Neuronal stem cell (in vitro differentiated cells): ENCODE measurements around the gene GNRH2.
"Not testable (repeated sequence)": the region's sequence is repeated elsewhere in the genome, so short reads cannot be mapped to it uniquely, and the experiment has no call there.

Source experiments
- DNase-seq: peaks from one replicate; pipeline ENCODE4 v3.0.0-alpha.2; 2013; ENCODE audit warnings: low spot score
- H2AFZ ChIP-seq: one replicate; pipeline ENCODE4 v1.6.1; 2013; ENCODE audit warnings: mild to moderate bottlenecking, low read length, inconsistent platforms
- H2AK5ac ChIP-seq: 2 replicates; pipeline ENCODE4 v1.6.1; 2013; ENCODE audit warnings: low read depth, mild to moderate bottlenecking, inconsistent platforms, low read length, moderate library complexity, mixed read lengths
- H2BK120ac ChIP-seq: 2 replicates; pipeline ENCODE4 v1.6.1; 2013; ENCODE audit warnings: low read depth, mild to moderate bottlenecking, inconsistent platforms, low read length, moderate library complexity, mixed read lengths
- H2BK12ac ChIP-seq: one replicate; pipeline ENCODE4 v1.6.1; 2013; ENCODE audit warnings: low read length, inconsistent platforms
- H2BK15ac ChIP-seq: 2 replicates; pipeline ENCODE4 v1.6.1; 2013; ENCODE audit warnings: mild to moderate bottlenecking, low read length, inconsistent platforms, mixed read lengths
- H2BK5ac ChIP-seq: one replicate; pipeline ENCODE4 v1.6.1; 2013; ENCODE audit warnings: inconsistent platforms, mild to moderate bottlenecking, low read length, moderate library complexity
- H3K14ac ChIP-seq: one replicate; pipeline ENCODE4 v1.6.1; 2013; ENCODE audit warnings: low read length, inconsistent platforms
- H3K18ac ChIP-seq: 2 replicates; pipeline ENCODE4 v1.6.1; 2013; ENCODE audit warnings: low read length, inconsistent platforms
- H3K23ac ChIP-seq: 2 replicates; pipeline ENCODE4 v1.6.1; 2013; ENCODE audit warnings: low read depth, mild to moderate bottlenecking, mixed read lengths, low read length, inconsistent platforms; ENCODE audit not compliant: poor library complexity
- H3K27ac ChIP-seq: replicated peaks from 3 replicates; pipeline ENCODE4 v1.5.1; 2013; ENCODE audit warnings: low read length, inconsistent platforms
- H3K27me3 ChIP-seq, 3 experiments: 2 replicates each; pipeline ENCODE4 v1.6.1; 2013; ENCODE audit warnings: low read length in 3 of 3, mild to moderate bottlenecking in 2 of 3, inconsistent platforms in 1 of 3, low read depth in 1 of 3, mixed read lengths in 1 of 3, moderate library complexity in 1 of 3; ENCODE audit not compliant: control insufficient read depth in 3 of 3, insufficient read depth in 3 of 3
- H3K36me3 ChIP-seq, 2 donors: replicated peaks in 1 of 2; 2 replicates each; pipeline ENCODE4 v1.6.1; 2013; ENCODE audit warnings: low read length in 2 of 2; ENCODE audit not compliant: control insufficient read depth in 2 of 2, insufficient read depth in 2 of 2
- H3K4ac ChIP-seq: 2 replicates; pipeline ENCODE4 v1.6.1; 2013; ENCODE audit warnings: inconsistent platforms, mild to moderate bottlenecking, low read length, moderate library complexity
- H3K4me1 ChIP-seq, 2 donors: 1 replicate in 1 of 2; 2 replicates in 1 of 2; pipeline ENCODE4 v1.6.1; 2013; ENCODE audit warnings: low read length in 2 of 2, low read depth in 1 of 2; ENCODE audit not compliant: control insufficient read depth in 2 of 2, insufficient read depth in 1 of 2
- H3K4me2 ChIP-seq: one replicate; pipeline ENCODE4 v1.6.1; 2013; ENCODE audit warnings: mild to moderate bottlenecking, low read length, inconsistent platforms; ENCODE audit not compliant: insufficient read depth, poor library complexity, severe bottlenecking
- H3K4me3 ChIP-seq, 2 donors: 2 replicates each; pipeline ENCODE4 v1.5.1; 2013; ENCODE audit warnings: low read length in 2 of 2, mild to moderate bottlenecking in 2 of 2, inconsistent platforms in 1 of 2, moderate library complexity in 1 of 2
- H3K79me1 ChIP-seq: one replicate; pipeline ENCODE4 v1.6.1; 2013; ENCODE audit warnings: low read depth, mild to moderate bottlenecking, inconsistent platforms, low read length, moderate library complexity
- H3K9ac ChIP-seq: one replicate; pipeline ENCODE4 v1.6.1; 2013; ENCODE audit warnings: mild to moderate bottlenecking, low read depth, low read length, inconsistent platforms; ENCODE audit not compliant: poor library complexity
- H3K9me3 ChIP-seq, 2 donors: replicated peaks in 1 of 2; 2 replicates each; pipeline versions ENCODE3 to v1.6.1; 2013; ENCODE audit warnings: low read length in 2 of 2, mild to moderate bottlenecking in 2 of 2, inconsistent platforms in 1 of 2, low read depth in 1 of 2, mixed read lengths in 1 of 2, moderate library complexity in 1 of 2; ENCODE audit not compliant: control insufficient read depth in 2 of 2, insufficient read depth in 1 of 2
- H4K8ac ChIP-seq: one replicate; pipeline ENCODE4 v1.6.1; 2013; ENCODE audit warnings: low read depth, mild to moderate bottlenecking, inconsistent platforms, low read length, moderate library complexity
- H4K91ac ChIP-seq: one replicate; pipeline ENCODE4 v1.6.1; 2013; ENCODE audit warnings: low read length, low read depth, mild to moderate bottlenecking, inconsistent platforms; ENCODE audit not compliant: poor library complexity
- WGBS, 2 donors: extraction: QIAGEN DNeasy Blood & Tissue Kit; methylation state at CpG; one replicate each; pipeline ENCODE4 v1.1.7; 2013; ENCODE audit warnings: missing lambda C conversion rate in 2 of 2, mixed read lengths in 1 of 2; ENCODE audit not compliant: insufficient read length in 2 of 2, insufficient replicate concordance in 1 of 2; ENCODE audit errors: extremely low coverage in 2 of 2; 5-methylcytosine and 5-hydroxymethylcytosine counted together

Gene GNRH2

GRCh38 chr20:3071266-3071609 lies 27.8 kb downstream of the GNRH2 start:
- Histone ChIP-seq H3K4me1 (peaks cover 0 to 12% of the 10 kb centered on the region in 2 donors), H2BK5ac (no peak overlapping the region), H3K36me3 (no peaks in the 10 kb centered on the region), H3K18ac (no peak overlapping the region), H4K91ac (no peak overlapping the region), H3K9me3 (no peaks in the 10 kb centered on the region), H3K4me2 (peak overlapping the region; percentile 64), H3K79me1 (peaks cover 3% of the 10 kb centered on the region), H2AFZ (no peak overlapping the region), H4K8ac (peak overlapping the region; percentile 23), H2AK5ac (peak overlapping the region; percentile 63), H3K4ac (no peak overlapping the region), H3K4me3 (no peak overlapping the region), H2BK15ac (no peak overlapping the region), H2BK12ac (no peak overlapping the region), H3K14ac (peak overlapping the region; percentile 83), H2BK120ac (no peak overlapping the region), H3K23ac (no peak overlapping the region), H3K9ac (peak overlapping the region; percentile 35), H3K27ac (no peak overlapping the region), H3K27me3 (peaks cover 9 to 25% (median 10%) of the 10 kb centered on the region in 3 experiments)
- no CpG with 5 or more reads among the region's 16 CpGs for WGBS, 2 donors
- DNase-seq: no peak

- H3K9me3 ChIP-seq: no peaks in the 10 kb centered on the region
- no peak within 1 kb of the TSS for H2BK15ac ChIP-seq
- WGBS, 2 donors: no CpG with 5 or more reads among the region's 95 CpGs
- DNase-seq: no peak
- H3K18ac ChIP-seq: peak within 1 kb of the TSS; percentile 86
- no peak within 1 kb of the TSS for H3K23ac ChIP-seq
- H2BK12ac ChIP-seq: no peak within 1 kb of the TSS
- peak within 1 kb of the TSS; percentile 35 for H3K9ac ChIP-seq
- H3K4ac ChIP-seq: no peak within 1 kb of the TSS
- H3K4me1 ChIP-seq: peaks cover 0 to 12% of the 10 kb centered on the region in 2 donors
- no peak within 1 kb of the TSS for H2BK5ac ChIP-seq
- H4K91ac ChIP-seq: no peak within 1 kb of the TSS
- peak within 1 kb of the TSS in 1 of 2 donors; percentile 74 for H3K4me3 ChIP-seq
- peak within 1 kb of the TSS; percentile 87 for H2AFZ ChIP-seq
- H3K4me2 ChIP-seq: peak within 1 kb of the TSS; percentile 64
- H3K79me1 ChIP-seq: peaks cover 3% of the 10 kb centered on the region
- no peak within 1 kb of the TSS for H2BK120ac ChIP-seq
- H3K27me3 ChIP-seq: peaks cover 9 to 25% (median 10%) of the 10 kb centered on the region in 3 experiments
- no peak within 1 kb of the TSS for H3K27ac ChIP-seq
- peak within 1 kb of the TSS; percentile 83 for H3K14ac ChIP-seq
- H3K36me3 ChIP-seq: no peaks in the 10 kb centered on the region
- H2AK5ac ChIP-seq: peak within 1 kb of the TSS; percentile 63
- H4K8ac ChIP-seq: peak within 1 kb of the TSS; percentile 23
Observed at GRCh38 chr20:3071610-3072529, 28.4 kb downstream of the GNRH2 start, which contains the start of gene OXT. Gene OXT (plus strand): TSS chr20:3071620. CDS start chr20:3071656, 36 bp downstream.

GRCh38 chr20:3072530-3073250 lies 29.3 kb downstream of the GNRH2 start:
- H2AFZ ChIP-seq: peak overlapping the region; percentile 87
- no peaks in the 10 kb centered on the region for H3K36me3 ChIP-seq
- no CpG with 5 or more reads among the region's 22 CpGs for WGBS, 2 donors
- peaks cover 10 to 25% (median 10%) of the 10 kb centered on the region in 3 experiments for H3K27me3 ChIP-seq
- H3K4ac ChIP-seq: no peak overlapping the region
- H3K9ac ChIP-seq: no peak overlapping the region
- H3K79me1 ChIP-seq: peaks cover 3% of the 10 kb centered on the region
- H3K4me3 ChIP-seq: no peak overlapping the region
- H3K14ac ChIP-seq: no peak overlapping the region
- H4K91ac ChIP-seq: no peak overlapping the region
- H2BK15ac ChIP-seq: no peak overlapping the region
- H3K4me1 ChIP-seq: peaks cover 0 to 12% of the 10 kb centered on the region in 2 donors
- no peak overlapping the region for H4K8ac ChIP-seq
- H3K27ac ChIP-seq: no peak overlapping the region
- peak overlapping the region; percentile 86 for H3K18ac ChIP-seq
- no peak overlapping the region for H2BK5ac ChIP-seq
- H3K23ac ChIP-seq: no peak overlapping the region
- H3K9me3 ChIP-seq: no peaks in the 10 kb centered on the region
- H2BK12ac ChIP-seq: no peak overlapping the region
- DNase-seq: no peak
- no peak overlapping the region for H2BK120ac ChIP-seq
- peak overlapping the region; percentile 64 for H3K4me2 ChIP-seq
- no peak overlapping the region for H2AK5ac ChIP-seq

GRCh38 chr20:3073251-3073643 lies 29.8 kb downstream of the GNRH2 start:
- H3K36me3 ChIP-seq, H3K9ac ChIP-seq, H2BK15ac ChIP-seq, H3K4me2 ChIP-seq, H2AFZ ChIP-seq, H3K23ac ChIP-seq, H4K91ac ChIP-seq, H3K18ac ChIP-seq, H3K27ac ChIP-seq, H4K8ac ChIP-seq, H2BK120ac ChIP-seq, H3K79me1 ChIP-seq, H3K4me1 ChIP-seq, DNase-seq, H3K4ac ChIP-seq, H3K14ac ChIP-seq, H3K9me3 ChIP-seq, H2BK12ac ChIP-seq, H3K4me3 ChIP-seq, H2AK5ac ChIP-seq, H2BK5ac ChIP-seq: not testable (repeated sequence)
- WGBS, 2 donors: no CpG with 5 or more reads among the region's 8 CpGs
- peaks cover 10 to 25% (median 14%) of the 10 kb centered on the region in 3 experiments for H3K27me3 ChIP-seq
